COR-L47 (cell line): ENCODE results near the gene KLHL8.
A peak's percentile ranks its signal among the peaks of the same experiment; 100 is the strongest.
"Not testable (repeated sequence)": the region's sequence is repeated elsewhere in the genome, so short reads cannot be mapped to it uniquely, and the experiment has no call there.

ENCODE experiments used
- DNase-seq: peaks from one replicate; lab custom pipeline; 2025; lab: John Stamatoyannopoulos, UW

Gene KLHL8

GRCh38 chr4:87179751-87180150 is 40.7 kb downstream of the KLHL8 start:
- no peak for DNase-seq

DNA sequence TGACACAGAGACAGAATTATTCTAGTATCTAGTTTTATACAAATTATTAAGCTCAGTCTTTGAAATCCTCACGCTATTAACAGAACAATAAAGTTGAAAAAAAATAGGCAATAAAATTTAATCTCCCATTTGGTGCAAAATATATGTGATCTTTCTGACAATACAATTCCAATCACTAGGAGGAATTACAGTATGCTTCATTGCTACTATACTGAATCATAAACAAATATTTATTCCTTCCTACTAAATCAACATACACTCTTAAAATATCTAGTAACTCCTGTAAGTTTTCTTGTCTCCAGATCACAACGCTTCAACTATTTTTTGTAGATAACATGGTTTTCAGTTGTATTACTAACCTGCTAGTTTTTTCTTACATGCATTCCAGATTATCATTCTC is 45.7 kb downstream of the KLHL8 start:
- no peak for DNase-seq

- DNase-seq = no peak
These were observed 48.5 kb downstream of the KLHL8 start for GRCh38 chr4:87171944-87172343.

GRCh38 chr4:87166296-87166854 is 54.0 kb downstream of the KLHL8 start:
- no peak for DNase-seq

DNA sequence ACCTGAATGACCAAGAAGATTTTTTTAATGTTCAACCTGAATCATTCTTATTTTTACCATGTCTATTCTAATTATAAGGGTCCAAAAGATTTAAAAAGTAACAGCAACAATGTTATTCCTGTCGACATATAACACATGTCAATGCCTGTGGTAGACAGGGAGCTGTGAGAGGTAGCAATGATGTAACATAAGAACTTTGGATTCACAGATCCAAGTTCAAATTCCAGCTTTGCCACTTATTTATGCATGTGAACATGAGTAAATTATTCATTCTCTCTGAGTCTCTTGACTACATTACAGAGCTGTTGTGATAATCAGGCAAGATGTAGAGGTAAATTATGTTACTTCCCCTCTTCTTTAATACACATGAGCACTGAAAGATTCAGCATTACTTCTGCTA is 54.5 kb downstream of the KLHL8 start:
- DNase-seq = no peak

GRCh38 chr4:87153078-87153870 is 67.1 kb downstream of the KLHL8 start:
- DNase-seq = no peak

DNA sequence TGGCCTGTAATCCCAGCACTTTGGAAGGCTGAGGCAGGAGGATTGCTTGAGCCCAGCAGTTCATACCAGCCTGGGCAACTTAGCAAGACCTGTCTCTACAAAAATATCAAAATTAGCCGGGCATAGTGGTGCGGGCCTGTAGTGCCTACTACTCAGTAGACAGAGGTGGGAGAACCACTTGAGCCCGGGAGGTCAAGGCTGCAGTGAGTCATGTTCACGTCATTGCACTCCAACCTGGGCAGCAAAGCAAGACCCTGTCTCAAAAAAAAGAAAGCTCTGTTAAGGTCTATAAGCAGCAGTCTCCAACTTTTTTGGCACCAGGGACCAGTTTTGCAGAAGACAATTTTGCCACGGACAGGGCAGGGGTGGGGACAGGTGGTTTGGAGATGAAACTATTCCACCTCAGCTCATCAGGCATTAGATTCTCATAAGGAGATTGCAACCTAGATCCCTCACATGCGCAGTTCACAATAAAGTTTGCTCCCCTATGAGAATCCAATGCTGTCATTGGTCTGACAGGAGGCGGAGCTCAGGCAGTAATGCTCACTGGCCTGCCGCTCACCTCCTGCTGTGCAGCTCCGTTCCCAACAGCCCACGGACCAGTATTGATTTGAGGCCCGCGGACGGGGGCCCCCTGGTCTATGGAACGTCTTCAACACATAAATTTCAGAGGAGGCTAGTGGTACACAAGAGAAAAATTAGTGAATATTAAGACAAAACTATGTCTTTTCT is 67.9 kb downstream of the KLHL8 start:
- no peak for DNase-seq

DNA sequence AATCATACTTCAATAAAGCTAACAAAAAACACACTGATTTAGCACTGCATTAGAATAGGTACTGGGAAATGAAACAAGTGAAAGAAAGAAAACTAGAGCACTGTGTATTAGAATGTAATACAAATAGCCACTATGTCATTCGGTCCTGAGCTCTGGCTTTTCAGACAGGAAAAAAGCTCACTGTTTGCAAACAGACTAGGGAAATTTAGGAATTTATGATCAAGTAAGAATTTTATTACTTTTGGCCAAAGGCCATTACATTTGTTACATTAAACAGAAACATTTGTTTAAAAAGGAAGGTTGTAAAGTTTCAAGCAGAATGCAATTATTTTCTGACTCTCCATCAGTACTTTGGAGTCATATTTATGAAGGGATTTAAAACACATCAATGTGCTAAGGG is 68.7 kb downstream of the KLHL8 start:
- DNase-seq = no peak

- peak; percentile 62 for DNase-seq
These were observed 69.7 kb downstream of the KLHL8 start for GRCh38 chr4:87150498-87151261.

GRCh38 chr4:87147116-87147515 is 73.3 kb downstream of the KLHL8 start:
- DNase-seq = no peak

DNA sequence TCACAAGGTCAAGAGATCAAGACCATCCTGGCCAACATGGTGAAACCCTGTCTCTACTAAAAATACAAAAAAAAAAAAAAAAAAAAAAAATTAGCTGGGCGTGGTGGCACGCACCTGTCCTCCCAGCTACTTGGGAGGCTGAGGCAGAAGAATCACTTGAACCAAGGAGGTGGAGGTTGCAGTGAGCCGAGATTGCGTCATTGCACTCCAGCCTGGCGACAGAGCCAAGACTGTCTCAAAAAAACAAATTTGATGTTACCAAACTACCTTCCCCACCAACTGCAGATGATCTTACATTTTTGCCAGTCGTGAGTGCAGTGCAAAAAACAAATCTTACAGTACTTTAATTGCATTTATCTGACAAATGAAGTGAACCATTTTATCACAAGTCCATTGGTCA is 74.5 kb downstream of the KLHL8 start:
- not testable (repeated sequence) for DNase-seq

- no peak for DNase-seq
These were observed 76.1 kb downstream of the KLHL8 start for GRCh38 chr4:87144356-87144755.

GRCh38 chr4:87141428-87141827 is 79.0 kb downstream of the KLHL8 start:
- DNase-seq = no peak

- DNase-seq = no peak
These were observed 86.3 kb downstream of the KLHL8 start for GRCh38 chr4:87134122-87134521.

DNA sequence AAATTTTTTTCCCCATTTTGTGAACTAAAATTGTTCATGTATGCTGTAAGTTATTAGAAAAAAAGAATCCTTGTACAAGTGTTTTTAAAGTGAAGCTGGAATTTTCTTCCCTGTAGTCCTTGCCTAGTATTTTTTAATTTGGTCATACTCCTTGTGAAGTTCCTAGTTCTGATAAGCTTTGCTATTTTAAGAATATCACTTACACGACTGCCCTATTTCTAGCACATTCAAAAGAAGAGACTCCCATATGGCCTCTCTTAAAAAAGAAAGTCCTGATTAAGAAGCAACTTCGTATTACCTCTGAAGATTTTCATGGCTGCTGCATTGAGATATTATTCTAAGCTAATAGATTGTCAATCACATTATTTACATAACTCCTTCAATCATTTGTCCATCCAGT is 87.2 kb downstream of the KLHL8 start:
- DNase-seq = no peak

DNA sequence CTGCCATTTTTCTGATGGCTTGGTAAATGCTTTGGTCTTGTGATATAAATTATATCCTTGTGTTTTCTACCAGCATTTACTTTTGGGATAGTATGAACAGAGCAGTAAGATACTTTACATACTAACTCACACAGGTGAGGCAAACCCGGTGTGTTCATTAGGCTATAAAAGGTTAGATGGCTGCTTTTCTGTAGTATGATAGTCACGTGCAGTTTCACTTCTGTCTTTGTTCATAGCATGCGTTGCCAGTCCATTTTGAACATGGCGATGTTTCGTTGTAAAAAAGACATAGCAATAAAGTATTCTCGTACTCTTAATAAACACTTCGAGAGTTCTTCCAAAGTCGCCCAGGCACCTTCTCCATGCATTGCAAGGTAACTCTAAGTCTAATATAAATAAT is 88.4 kb downstream of the KLHL8 start:
- DNase-seq = no peak

DNA sequence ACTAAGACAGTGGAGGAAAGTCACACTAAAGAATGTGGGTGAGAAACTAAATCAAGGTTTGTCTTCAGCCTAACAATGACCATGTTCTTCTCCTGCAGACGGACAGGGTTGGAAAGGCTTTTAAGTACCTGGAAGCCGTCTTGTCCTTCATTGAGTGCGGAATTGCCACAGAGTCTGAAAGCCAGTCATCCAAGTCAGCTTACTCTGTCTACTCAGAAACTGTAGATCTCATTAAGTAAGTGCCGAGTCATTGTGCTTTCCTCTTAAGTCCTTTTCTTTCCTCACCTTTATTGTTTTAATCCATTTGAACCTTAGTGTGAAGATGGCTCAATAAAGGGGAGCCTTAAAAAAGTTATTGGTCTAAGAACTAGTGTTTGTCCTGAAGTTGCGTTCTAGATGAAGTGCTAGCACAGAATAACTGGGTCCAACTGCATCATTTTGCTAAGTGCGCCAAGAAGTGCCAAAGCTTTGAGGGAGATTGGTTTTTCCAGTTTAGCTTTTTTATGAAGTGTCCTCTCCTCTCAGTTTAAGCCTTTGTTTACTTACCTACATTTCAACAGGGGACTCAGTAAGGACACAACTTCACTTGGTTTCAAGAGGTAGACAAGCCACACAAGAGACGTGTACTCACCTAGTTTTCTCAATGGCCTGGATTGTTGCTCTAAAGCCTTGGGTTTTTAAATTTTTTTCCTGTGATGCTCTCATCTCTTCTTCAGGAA is 89.3 kb downstream of the KLHL8 start:
- DNase-seq = no peak

DNA sequence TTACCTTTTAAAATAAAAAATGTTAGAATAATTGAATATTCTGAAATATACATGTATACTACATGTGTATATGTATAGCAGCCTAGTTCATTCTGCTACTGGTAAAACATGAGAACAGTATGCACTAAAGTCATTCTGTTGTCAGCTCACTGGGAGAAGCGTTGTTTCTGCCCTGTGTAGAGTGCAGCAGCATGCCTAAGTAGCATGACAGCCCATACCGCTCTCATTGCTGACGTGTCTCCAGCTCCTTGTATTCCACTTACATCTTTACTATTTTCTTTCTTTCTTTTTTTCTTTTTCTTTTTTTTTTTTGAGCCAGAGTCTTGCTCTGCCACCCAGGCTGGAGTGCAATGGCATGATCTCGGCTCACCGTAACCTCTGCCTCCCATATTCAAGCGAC is 90.7 kb downstream of the KLHL8 start:
- DNase-seq = no peak

DNA sequence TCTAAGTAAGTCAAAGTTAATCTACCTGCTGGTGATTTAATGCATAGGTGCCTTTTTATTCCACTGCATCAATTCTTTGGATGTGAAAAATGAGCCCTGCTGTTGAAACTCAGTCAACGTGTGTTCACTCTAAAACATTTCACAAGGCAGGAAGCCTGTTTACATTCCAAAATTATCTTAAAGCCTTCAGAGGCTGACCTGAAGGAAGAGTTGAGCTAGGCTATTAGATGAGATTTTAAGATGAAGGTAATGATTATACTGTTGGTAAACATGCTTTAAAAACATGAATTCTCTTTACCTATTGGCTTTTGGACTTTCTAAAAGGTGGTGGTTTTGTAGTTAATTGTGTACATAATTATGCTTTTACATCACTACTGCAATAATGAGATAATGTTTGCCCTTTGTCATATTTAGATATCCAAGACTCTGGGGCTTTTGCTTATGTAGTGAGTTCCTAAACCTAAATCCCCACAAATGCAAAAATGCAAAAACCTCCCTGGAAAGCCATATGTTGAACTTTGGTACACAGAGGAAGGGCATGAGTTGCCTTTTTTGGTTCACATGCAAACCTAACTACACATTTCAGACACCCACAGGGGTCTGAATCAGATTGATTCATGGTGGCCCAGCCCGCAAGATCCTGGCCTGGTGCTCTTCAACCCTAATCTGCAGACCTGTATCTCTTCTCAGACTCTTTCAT is 92.3 kb downstream of the KLHL8 start:
- DNase-seq = no peak

DNA sequence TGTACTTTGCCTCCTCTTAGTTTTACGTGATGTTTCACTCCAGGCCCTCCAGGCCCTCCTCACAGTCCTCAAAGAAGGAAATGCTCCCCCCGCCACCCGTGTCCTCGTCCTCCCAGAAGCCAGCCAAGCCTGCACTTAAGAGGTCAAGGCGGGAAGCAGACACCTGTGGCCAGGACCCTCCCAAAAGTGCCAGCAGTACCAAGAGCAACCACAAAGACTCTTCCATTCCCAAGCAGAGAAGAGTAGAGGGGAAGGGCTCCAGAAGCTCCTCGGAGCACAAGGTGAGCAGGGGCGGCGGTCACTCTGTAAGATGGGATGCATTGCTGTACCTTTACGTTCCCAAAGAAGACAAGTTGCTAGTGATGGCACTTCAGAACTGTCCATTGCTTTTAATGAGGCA is 94.4 kb downstream of the KLHL8 start:
- DNase-seq = no peak

GRCh38 chr4:87122252-87122651 is 98.2 kb downstream of the KLHL8 start:
- no peak for DNase-seq
